ENCODE results near the gene RASGRP3.

The RASGRP3 gene

DNA sequence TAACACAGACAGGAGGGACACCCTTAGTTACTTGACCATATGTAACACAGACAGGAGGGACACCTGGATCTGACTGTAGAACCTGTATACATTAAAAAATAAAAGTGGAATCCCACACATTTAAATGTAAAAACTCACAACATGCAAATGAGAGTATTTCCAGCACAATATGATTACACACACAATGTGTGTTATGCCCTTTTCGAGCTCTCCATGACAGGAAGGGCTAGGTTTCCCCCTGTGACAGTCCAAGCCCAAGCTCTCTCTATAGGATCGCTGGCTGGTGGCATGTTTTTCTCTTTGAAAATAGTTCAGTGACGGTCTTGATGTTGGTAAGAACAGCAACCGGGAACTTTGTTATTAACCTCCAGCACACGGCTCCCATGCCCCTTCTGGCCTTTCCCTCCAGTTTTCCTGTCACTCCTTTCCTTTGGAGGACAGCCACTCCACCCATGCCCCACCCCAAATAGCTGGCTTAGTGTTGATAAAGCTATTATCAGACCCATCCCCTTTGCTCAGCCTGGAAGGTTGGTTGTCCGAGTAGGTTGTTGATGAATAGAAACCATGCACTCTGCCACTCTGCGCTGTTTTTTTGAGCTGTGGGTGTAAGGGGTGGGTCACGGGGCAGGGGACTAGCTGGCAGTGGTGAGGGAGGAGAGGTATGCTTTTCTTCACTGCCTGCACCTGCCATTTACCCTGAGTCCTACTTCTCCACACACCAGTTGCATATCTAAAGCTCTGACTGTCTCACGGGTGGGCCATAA is 2.7 kb downstream of the RASGRP3 start:
- Histone ChIP-seq H3K9me2 (ENCODE audit: low read depth, low read length) (no peaks in the 10 kb centered on the region), H3F3A (ENCODE audit: insufficient read depth, low read length) (no peaks in the 10 kb centered on the region), H3K36me3 (ENCODE audit: insufficient read depth, low read length) (peaks cover 18% of the 10 kb centered on the region), H4K20me1 (ENCODE audit: insufficient read depth, low read length) (no peaks in the 10 kb centered on the region), H3K4me3 (ENCODE audit: low read depth, low read length, poor library complexity, severe bottlenecking) (peak overlapping the region; percentile 71), H3K27ac (ENCODE audit: low read depth, low read length, poor library complexity, severe bottlenecking) (peak overlapping the region; percentile 97), H3K4me1 (ENCODE audit: insufficient read depth, low read length, severe bottlenecking) (peaks cover 64% of the 10 kb centered on the region), H3K4me2 (ENCODE audit: low read length) (peak overlapping the region; percentile 98), H3K79me2 (ENCODE audit: insufficient read depth, low read length) (peaks cover 26% of the 10 kb centered on the region), H2AFZ (ENCODE audit: low read length) (no peak overlapping the region), H3K9ac (ENCODE audit: low read length) (peak overlapping the region; percentile 84), H3K27me3 (ENCODE audit: insufficient read depth, low read length) (no peaks in the 10 kb centered on the region), H3K9me3 (ENCODE audit: low read length) (peaks cover 4% of the 10 kb centered on the region; the same call in 1 of the 2 replicates)
- TF ChIP-seq EZH2 (IDR thresholded peaks at IDR 0.05; ENCODE audit: borderline replicate concordance, low read length), result no peak
- TF ChIP-seq, protein P1, sequence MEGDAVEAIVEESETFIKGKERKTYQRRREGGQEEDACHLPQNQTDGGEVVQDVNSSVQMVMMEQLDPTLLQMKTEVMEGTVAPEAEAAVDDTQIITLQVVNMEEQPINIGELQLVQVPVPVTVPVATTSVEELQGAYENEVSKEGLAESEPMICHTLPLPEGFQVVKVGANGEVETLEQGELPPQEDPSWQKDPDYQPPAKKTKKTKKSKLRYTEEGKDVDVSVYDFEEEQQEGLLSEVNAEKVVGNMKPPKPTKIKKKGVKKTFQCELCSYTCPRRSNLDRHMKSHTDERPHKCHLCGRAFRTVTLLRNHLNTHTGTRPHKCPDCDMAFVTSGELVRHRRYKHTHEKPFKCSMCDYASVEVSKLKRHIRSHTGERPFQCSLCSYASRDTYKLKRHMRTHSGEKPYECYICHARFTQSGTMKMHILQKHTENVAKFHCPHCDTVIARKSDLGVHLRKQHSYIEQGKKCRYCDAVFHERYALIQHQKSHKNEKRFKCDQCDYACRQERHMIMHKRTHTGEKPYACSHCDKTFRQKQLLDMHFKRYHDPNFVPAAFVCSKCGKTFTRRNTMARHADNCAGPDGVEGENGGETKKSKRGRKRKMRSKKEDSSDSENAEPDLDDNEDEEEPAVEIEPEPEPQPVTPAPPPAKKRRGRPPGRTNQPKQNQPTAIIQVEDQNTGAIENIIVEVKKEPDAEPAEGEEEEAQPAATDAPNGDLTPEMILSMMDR (IDR thresholded peaks at IDR 0.05; ENCODE audit: low read length), result no peak

DNA sequence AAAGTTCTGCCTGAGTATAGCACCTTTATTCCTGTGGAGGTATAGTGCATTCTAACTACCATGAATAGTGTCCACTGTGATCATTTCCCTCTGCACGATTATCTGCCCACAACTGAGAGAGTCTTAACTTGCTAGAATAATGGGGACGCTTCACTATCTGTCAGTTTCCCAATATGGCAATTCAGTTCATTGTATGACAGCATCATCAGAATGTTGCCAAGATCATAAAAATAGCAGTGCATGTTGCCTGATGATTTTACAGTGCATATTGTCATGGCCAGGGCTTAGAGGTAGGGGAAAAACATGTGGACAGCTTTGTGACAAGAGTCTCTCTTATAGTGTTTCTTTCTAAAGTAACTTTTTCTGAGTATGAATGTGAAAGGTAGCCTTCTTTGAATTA is 6.1 kb downstream of the RASGRP3 start:
- H3F3A ChIP-seq (ENCODE audit: insufficient read depth, low read length), result no peaks in the 10 kb centered on the region
- H3K79me2 ChIP-seq (ENCODE audit: insufficient read depth, low read length), result peaks cover 27% of the 10 kb centered on the region
- H3K4me2 ChIP-seq (ENCODE audit: low read length), result peak overlapping the region; percentile 36
- H3K9ac ChIP-seq (ENCODE audit: low read length), result peak overlapping the region; percentile 0; the same call in 1 of the 2 replicates
- TF ChIP-seq, protein P1 (IDR thresholded peaks at IDR 0.05; ENCODE audit: low read length), result no peak
- no peak for TF ChIP-seq EZH2 (IDR thresholded peaks at IDR 0.05; ENCODE audit: borderline replicate concordance, low read length)
- H4K20me1 ChIP-seq (ENCODE audit: insufficient read depth, low read length), result no peaks in the 10 kb centered on the region
- peaks cover 52% of the 10 kb centered on the region for H3K36me3 ChIP-seq (ENCODE audit: insufficient read depth, low read length)
- H3K27ac ChIP-seq (ENCODE audit: low read depth, low read length, poor library complexity, severe bottlenecking), result peak overlapping the region; percentile 11
- H3K4me1 ChIP-seq (ENCODE audit: insufficient read depth, low read length, severe bottlenecking), result peaks cover 59% of the 10 kb centered on the region
- H3K9me3 ChIP-seq (ENCODE audit: low read length), result peaks cover 16% of the 10 kb centered on the region
- H3K27me3 ChIP-seq (ENCODE audit: insufficient read depth, low read length), result no peaks in the 10 kb centered on the region
- H2AFZ ChIP-seq (ENCODE audit: low read length), result no peak overlapping the region
- no peaks in the 10 kb centered on the region for H3K9me2 ChIP-seq (ENCODE audit: low read depth, low read length)
- H3K4me3 ChIP-seq (ENCODE audit: low read depth, low read length, poor library complexity, severe bottlenecking), result peak overlapping the region; percentile 4

DNA sequence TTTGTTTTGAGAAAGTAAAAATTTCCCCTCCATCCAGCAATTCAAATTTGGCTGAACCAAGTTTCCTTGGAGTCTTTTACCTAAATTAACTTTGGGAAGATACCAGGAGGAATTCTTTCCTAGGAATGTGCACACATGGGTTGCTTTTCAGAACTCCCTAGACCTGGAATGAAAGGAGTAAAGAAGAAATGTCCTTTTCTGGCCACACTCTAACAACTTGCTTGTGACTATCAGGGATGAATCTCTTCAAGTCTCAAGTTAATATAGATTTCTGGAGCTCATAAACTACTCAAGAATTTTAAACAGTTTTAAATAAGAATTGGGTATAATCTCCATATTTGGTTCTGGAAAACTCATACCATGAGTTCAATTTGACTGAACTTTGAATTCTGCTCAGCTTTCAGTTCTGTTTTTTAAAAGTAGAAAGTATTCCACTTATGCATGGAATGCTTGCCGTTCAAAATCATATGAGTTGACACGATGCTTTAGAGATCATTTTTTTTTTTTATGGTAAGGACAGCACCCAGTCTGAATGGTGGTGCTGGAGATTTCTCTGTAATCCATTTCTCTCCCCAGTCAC is 7.7 kb downstream of the RASGRP3 start:
- no peak for TF ChIP-seq EZH2 (IDR thresholded peaks at IDR 0.05; ENCODE audit: borderline replicate concordance, low read length)
- TF ChIP-seq, protein P1 (IDR thresholded peaks at IDR 0.05; ENCODE audit: low read length), result no peak
- no peaks in the 10 kb centered on the region for H3F3A ChIP-seq (ENCODE audit: insufficient read depth, low read length)

More for the DNA sequence above, 7.7 kb downstream of the RASGRP3 start:
- no peak overlapping the region for H2AFZ ChIP-seq (ENCODE audit: low read length)
- peaks cover 54% of the 10 kb centered on the region for H3K4me1 ChIP-seq (ENCODE audit: insufficient read depth, low read length, severe bottlenecking)
- peaks cover 16% of the 10 kb centered on the region for H3K79me2 ChIP-seq (ENCODE audit: insufficient read depth, low read length)
- no peak overlapping the region for H3K9ac ChIP-seq (ENCODE audit: low read length)
- H3K4me2 ChIP-seq (ENCODE audit: low read length), result no peak overlapping the region
- H3K9me2 ChIP-seq (ENCODE audit: low read depth, low read length), result no peaks in the 10 kb centered on the region
- H3K27ac ChIP-seq (ENCODE audit: low read depth, low read length, poor library complexity, severe bottlenecking), result peak overlapping the region; percentile 24
- peaks cover 16% of the 10 kb centered on the region for H3K9me3 ChIP-seq (ENCODE audit: low read length)
- H3K4me3 ChIP-seq (ENCODE audit: low read depth, low read length, poor library complexity, severe bottlenecking), result no peak overlapping the region
- no peaks in the 10 kb centered on the region for H4K20me1 ChIP-seq (ENCODE audit: insufficient read depth, low read length)
- no peaks in the 10 kb centered on the region for H3K27me3 ChIP-seq (ENCODE audit: insufficient read depth, low read length)
- H3K36me3 ChIP-seq (ENCODE audit: insufficient read depth, low read length), result peaks cover 55% of the 10 kb centered on the region
